HCT116 (cell line): ENCODE data around the gene SFXN3. TPM values are rescaled to one million over a fixed set of nuclear protein-coding genes. Genes with fewer than 3 reads are reported as not detected.

Experiments used
- ATAC-seq: fragments of 200-7000 bp; cut with Tn5 transposase; 2 replicates; pipeline ENCODE4 v1.9.1; 2020; ENCODE audit warnings: mild to moderate bottlenecking, moderate library complexity
- BruUV-seq: library from RNA; stranded (reverse); fragments of 400-500 nt; replicated peaks from 2 replicates; lab custom pipeline; 2021; lab: Mats Ljungman, UMichigan
- CTCF ChIA-PET: fragments of 300-600 bp; sonication (Branson Sonifier 250); formaldehyde crosslinking; loops from one replicate; lab custom pipeline; 2021; ENCODE audit warnings: antibody characterized with exemption; lab: Charles Lee
- POLR2A ChIA-PET: fragments of 300-600, 350-600 bp; sonication (Branson Sonifier 250); formaldehyde crosslinking; loops from one replicate; lab custom pipeline; 2021; ENCODE audit warnings: antibody characterized with exemption; lab: Charles Lee
- RAD21 ChIA-PET, 2 experiments: fragments of 300-600 bp; sonication (Branson Sonifier 250); formaldehyde crosslinking; loops; one replicate each; lab custom pipeline; 2023; ENCODE audit warnings: low total read pairs in 2 of 2; ENCODE audit not compliant: uncharacterized antibody in 2 of 2, unreplicated experiment in 2 of 2, low non-redundant PET in 1 of 2; lab: Charles Lee
- DNase-seq: peaks from one replicate; pipeline ENCODE4 v3.0.0-alpha.2; 2010; ENCODE audit warnings: low read depth, low spot score
- H2AFZ ChIP-seq: fragments of 200-600 bp; shearing (Covaris generic), sonication (generic); 2 replicates; pipeline ENCODE4 v1.6.1; 2017; ENCODE audit warnings: low read depth, mixed run types, mixed read lengths, antibody characterized with exemption, low read length; ENCODE audit not compliant: poor library complexity, severe bottlenecking
- H3K27ac ChIP-seq: 2 replicates; pipeline ENCODE4 v1.5.1; 2012; ENCODE audit warnings: low read depth, low read length
- H3K27me3 ChIP-seq: fragments of 200-600 bp; sonication (generic); 2 replicates; pipeline ENCODE4 v1.6.1; 2016; ENCODE audit warnings: mixed run types, low read length, mixed read lengths; ENCODE audit not compliant: insufficient read depth
- H3K36me3 ChIP-seq, 2 experiments: fragments of 200-500 bp in 1 of 2; fragments of 200-600 bp in 1 of 2; sonication (Bioruptor generic) in 1 of 2; sonication (generic) in 1 of 2; 2 replicates each; pipeline versions ENCODE4 v1.5.1 to v1.6.1; 2014 to 2016; ENCODE audit warnings: low read length in 2 of 2, inconsistent platforms in 1 of 2, mixed read lengths in 1 of 2, mixed run types in 1 of 2; ENCODE audit not compliant: insufficient read depth in 2 of 2, control insufficient read depth in 1 of 2
- H3K4me1 ChIP-seq, 2 experiments: fragments of 200-600 bp in 1 of 2; sonication (generic) in 1 of 2; 2 replicates each; pipeline versions ENCODE4 v1.5.1 to v1.6.1; 2012 to 2017; ENCODE audit warnings: low read length in 2 of 2, inconsistent platforms in 1 of 2, mild to moderate bottlenecking in 1 of 2, mixed read lengths in 1 of 2, mixed run types in 1 of 2, moderate library complexity in 1 of 2; ENCODE audit not compliant: insufficient read depth in 2 of 2, control insufficient read depth in 1 of 2
- H3K4me2 ChIP-seq: fragments of 200-600 bp; sonication (generic); 2 replicates; pipeline ENCODE4 v1.6.1; 2017; ENCODE audit warnings: mixed run types, low read length, mixed read lengths
- H3K4me3 ChIP-seq, 2 experiments: fragments of 200-600 bp in 1 of 2; sonication (generic) in 1 of 2; replicated peaks in 1 of 2; 2 replicates each; pipeline ENCODE4 v1.5.1; 2011 to 2016; ENCODE audit warnings: low read length in 2 of 2, control low read depth in 1 of 2, low read depth in 1 of 2, mild to moderate bottlenecking in 1 of 2, mixed read lengths in 1 of 2, mixed run types in 1 of 2
- H3K79me2 ChIP-seq: fragments of 200-600 bp; sonication (generic); 2 replicates; pipeline ENCODE4 v1.6.1; 2017; ENCODE audit warnings: mild to moderate bottlenecking, mixed run types, low read length, moderate library complexity, mixed read lengths; ENCODE audit not compliant: insufficient read depth
- H3K9ac ChIP-seq: fragments of 200-600 bp; sonication (generic); 2 replicates; pipeline ENCODE4 v1.6.1; 2016; ENCODE audit warnings: low read length, mixed read lengths
- H3K9me2 ChIP-seq: fragments of 200-600 bp; sonication (generic), shearing (Covaris generic); 2 replicates; pipeline ENCODE4 v1.6.1; 2017; ENCODE audit warnings: mixed run types, mild to moderate bottlenecking, moderate library complexity; ENCODE audit not compliant: insufficient read depth
- H3K9me3 ChIP-seq, 2 experiments: fragments of 200-500 bp in 1 of 2; fragments of 200-600 bp in 1 of 2; sonication (Bioruptor generic) in 1 of 2; sonication (generic) in 1 of 2; 2 replicates each; pipeline ENCODE4 v1.6.1; 2014 to 2017; ENCODE audit warnings: low read length in 2 of 2, mixed read lengths in 2 of 2, inconsistent platforms in 1 of 2, low read depth in 1 of 2, mild to moderate bottlenecking in 1 of 2, mixed run types in 1 of 2, moderate library complexity in 1 of 2; ENCODE audit not compliant: control insufficient read depth in 1 of 2, insufficient read depth in 1 of 2
- H4K20me1 ChIP-seq: fragments of 200-600 bp; sonication (generic), shearing (Covaris generic); 2 replicates; pipeline ENCODE4 v1.6.1; 2017; ENCODE audit warnings: mixed run types, mild to moderate bottlenecking, moderate library complexity; ENCODE audit not compliant: insufficient read depth
- ATF3 ChIP-seq: IDR thresholded peaks from 2 replicates; pipeline ENCODE4 v1.6.1; 2012
- CEBPB ChIP-seq: IDR thresholded peaks from 2 replicates; pipeline ENCODE4 v1.6.1; 2012; ENCODE audit warnings: low read depth
- EGR1 ChIP-seq: IDR thresholded peaks from 2 replicates; pipeline ENCODE4 v1.6.1; 2012; ENCODE audit warnings: low read depth
- ELF1 ChIP-seq: IDR thresholded peaks from 2 replicates; pipeline ENCODE4 v1.6.1; 2012; ENCODE audit warnings: low read depth, borderline replicate concordance
- EZH2phosphoT487 ChIP-seq: fragments of 200-600 bp; IDR thresholded peaks from 2 replicates; pipeline ENCODE4 v1.6.1; 2018; ENCODE audit warnings: antibody characterized with exemption, borderline replicate concordance
- FOSL1 ChIP-seq: IDR thresholded peaks from 2 replicates; pipeline ENCODE4 v1.6.1; 2012; ENCODE audit warnings: low read depth
- JUND ChIP-seq: IDR thresholded peaks from 2 replicates; pipeline ENCODE4 v1.6.1; 2012
- POLR2A ChIP-seq: IDR thresholded peaks from 2 replicates; pipeline ENCODE4 v1.7.0; 2011; ENCODE audit warnings: borderline replicate concordance; ENCODE audit not compliant: insufficient read depth, insufficient read length; ENCODE audit errors: extremely low read depth
- POLR2AphosphoS5 ChIP-seq: IDR thresholded peaks from 2 replicates; pipeline ENCODE4 v1.6.1; 2011; ENCODE audit warnings: mild to moderate bottlenecking, low read depth, low read length, moderate library complexity
- RAD21 ChIP-seq: IDR thresholded peaks from 2 replicates; pipeline ENCODE4 v1.6.1; 2012; ENCODE audit warnings: low read depth, mild to moderate bottlenecking
- REST ChIP-seq: IDR thresholded peaks from 2 replicates; pipeline ENCODE4 v1.6.1; 2012; ENCODE audit warnings: low read depth
- SIN3A ChIP-seq: IDR thresholded peaks from 2 replicates; pipeline ENCODE4 v1.6.1; 2012; ENCODE audit warnings: low read depth
- SRF ChIP-seq: IDR thresholded peaks from 2 replicates; pipeline ENCODE4 v1.6.1; 2012; ENCODE audit warnings: low read depth
- ZFX ChIP-seq: fragments of 450-650 bp; IDR thresholded peaks from 2 replicates; pipeline ENCODE4 v1.6.1; 2017
- ZNF274 ChIP-seq: fragments of 200-500 bp; sonication (Bioruptor generic); IDR thresholded peaks from 2 replicates; pipeline ENCODE4 v1.6.1; 2014; ENCODE audit warnings: mild to moderate bottlenecking, low read depth, low read length, inconsistent platforms
- intact Hi-C: fragments of 100-400 bp; cut with micrococcal nuclease; formaldehyde crosslinking; loops from 2 replicates; pipeline ENCODE4 v1.10.0; 2022
- total RNA-seq: library from RNA; stranded (reverse); gene quantifications from one replicate; pipeline ENCODE4 v1.2.1, GENCODE V29; 2021; ENCODE audit not compliant: unreplicated experiment

SFXN3 gene
- total RNA-seq, 1 experiment from 2014 or later, result 52.5 TPM

DNA sequence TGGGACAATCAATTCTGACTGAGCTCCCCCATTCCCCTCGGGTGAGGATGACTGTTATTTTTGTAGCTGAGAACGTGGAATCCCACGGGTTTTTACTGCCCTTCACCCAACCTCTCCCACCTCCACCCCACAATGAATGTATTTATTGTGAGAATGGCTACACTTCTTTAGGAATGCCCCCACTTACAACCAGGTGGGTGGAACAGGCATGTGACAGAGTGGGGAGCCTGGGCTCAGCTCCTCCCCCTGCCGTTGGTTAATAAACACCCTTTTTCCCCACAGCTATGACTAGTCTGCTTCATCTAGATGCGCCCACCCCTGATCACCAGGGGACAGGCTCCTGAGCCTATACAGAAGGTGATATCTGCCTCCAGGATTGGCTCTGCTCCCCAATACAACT lies 45.7 kb upstream of the SFXN3 start:
- H3K9me2 ChIP-seq, result no peaks in the 10 kb centered on the region
- H3K36me3 ChIP-seq, result peaks cover 20 to 22% of the 10 kb centered on the region in 2 experiments; a peak in 3 of 4 replicates
- ChIA-PET RAD21 (interaction anchor here in 1 of 2 experiments (0.6 kb wide), 1 partner anchor 13 kb away, joined by 3 read pairs; no protein-coding TSS in a partner anchor), POLR2A (no interaction called here), CTCF (interaction anchor here (0.6 kb wide), 1 partner anchor 9 kb away, joined by 3 read pairs; no protein-coding TSS in a partner anchor)
- no peak overlapping the region for H3K4me3 ChIP-seq
- H4K20me1 ChIP-seq, result no peaks in the 10 kb centered on the region; the same call in 1 of the 2 replicates
- BruUV-seq, result no TSS peak
- no peaks in the 10 kb centered on the region for H3K27me3 ChIP-seq
- intact Hi-C loops, result no loop called here
- H3K4me2 ChIP-seq, result no peak overlapping the region
- H3K4me1 ChIP-seq, result peaks cover 10 to 28% of the 10 kb centered on the region in 2 experiments; a peak in 3 of 4 replicates
- H3K27ac ChIP-seq, result no peak overlapping the region
- H3K9me3 ChIP-seq, result no peaks in the 10 kb centered on the region
- ATAC-seq, result no peak
- no peak for DNase-seq
- no peak overlapping the region for H3K9ac ChIP-seq
- no peak overlapping the region for H2AFZ ChIP-seq
- TF ChIP-seq POLR2A (no peak), REST (no peak), FOSL1 (no peak), SIN3A (no peak), JUND (no peak), POLR2AphosphoS5 (no peak; the same call in 1 of the 2 replicates), ZNF274 (no peak), RAD21 (no peak), EGR1 (no peak), ZFX (no peak), EZH2phosphoT487 (no peak), CEBPB (no peak), ATF3 (no peak), ELF1 (no peak), SRF (no peak)
- H3K79me2 ChIP-seq, result peaks cover 50% of the 10 kb centered on the region
